HepG2 (cell line): ENCODE data around the gene ETV6. TPM values are rescaled to one million over a fixed set of nuclear protein-coding genes. Genes with fewer than 3 reads are reported as not detected.

Experiments
- ATAC-seq: fragments of 200-7000 bp; cut with Tn5 transposase; 3 replicates; pipeline ENCODE4 v1.9.1; 2020; ENCODE audit warnings: mild to moderate bottlenecking, moderate library complexity
- BruUV-seq: library from RNA; stranded (reverse); fragments of 400-500 nt; replicated peaks from 2 replicates; lab custom pipeline; 2021; lab: Mats Ljungman, UMichigan
- CTCF ChIA-PET: fragments of 300-600 bp; formaldehyde crosslinking; extraction: SDS; loops from one replicate; lab custom pipeline; 2021; ENCODE audit warnings: low total read pairs, inconsistent platforms, low intra/inter-chr PET ratio; lab: Yijun Ruan, JAX
- POLR2A ChIA-PET: fragments of 350-600 bp; sonication (Branson Sonifier 250); formaldehyde crosslinking; loops from one replicate; lab custom pipeline; 2020; ENCODE audit warnings: antibody characterized with exemption, inconsistent platforms; lab: Yijun Ruan, JAX
- DNase-seq: peaks from one replicate; pipeline ENCODE4 v3.0.0-alpha.2; 2015; ENCODE audit warnings: low spot score
- FAIRE-seq: peaks from 3 replicates; lab custom pipeline; 2011; peaks lifted over from hg19 to GRCh38; lab: Jason Lieb, UNC
- H2AFZ ChIP-seq: one replicate; pipeline ENCODE4 v1.6.1; 2011; ENCODE audit warnings: low read length, inconsistent platforms
- H3K27ac ChIP-seq: fragments of 300-600 bp; 3 replicates; pipeline ENCODE4 v1.8.0; 2011; ENCODE audit warnings: mixed run types, mild to moderate bottlenecking, mixed read lengths, low read length, inconsistent platforms; ENCODE audit not compliant: insufficient read depth; ENCODE audit errors: extremely low read length
- H3K27me3 ChIP-seq, 2 experiments: fragments of 200-600 bp in 1 of 2; 2 replicates in 1 of 2; 3 replicates in 1 of 2; pipeline versions ENCODE4 v1.6.0 to v1.8.0; 2011; ENCODE audit warnings: low read length in 2 of 2, mild to moderate bottlenecking in 2 of 2, moderate library complexity in 2 of 2, inconsistent platforms in 1 of 2; ENCODE audit not compliant: insufficient read depth in 2 of 2, control insufficient read depth in 1 of 2
- H3K36me3 ChIP-seq, 2 experiments: fragments of 200-600 bp in 1 of 2; replicated peaks in 1 of 2; 2 replicates in 1 of 2; 3 replicates in 1 of 2; pipeline versions ENCODE4 v1.5.1 to v1.8.0; 2011; ENCODE audit warnings: low read length in 2 of 2, inconsistent platforms in 1 of 2; ENCODE audit not compliant: insufficient read depth in 2 of 2, control insufficient read depth in 1 of 2
- H3K4me1 ChIP-seq: 2 replicates; pipeline ENCODE4 v1.5.1; 2012; ENCODE audit warnings: low read length, inconsistent platforms; ENCODE audit not compliant: insufficient read depth
- H3K4me2 ChIP-seq: 2 replicates; pipeline ENCODE4 v1.6.0; 2011; ENCODE audit warnings: low read depth, low read length, inconsistent platforms
- H3K4me3 ChIP-seq, 3 experiments: fragments of 200-600 bp in 1 of 3; sonication (generic), shearing (Covaris generic) in 1 of 3; replicated peaks in 1 of 3; 2 replicates each; pipeline ENCODE4 v1.5.1; 2011 to 2016; ENCODE audit warnings: low read length in 3 of 3, inconsistent platforms in 2 of 3, low read depth in 2 of 3, mild to moderate bottlenecking in 2 of 3, control low read depth in 1 of 3, mixed read lengths in 1 of 3; ENCODE audit not compliant: insufficient read depth in 1 of 3
- H3K79me2 ChIP-seq: one replicate; pipeline ENCODE4 v1.6.1; 2011; ENCODE audit warnings: low read length, inconsistent platforms; ENCODE audit not compliant: insufficient read depth
- H3K9ac ChIP-seq: 2 replicates; pipeline ENCODE4 v1.6.0; 2011; ENCODE audit warnings: mild to moderate bottlenecking, low read depth, low read length, inconsistent platforms; ENCODE audit not compliant: insufficient read depth
- H3K9me3 ChIP-seq: 2 replicates; pipeline ENCODE4 v1.5.1; 2012; ENCODE audit warnings: mild to moderate bottlenecking, low read length
- H4K20me1 ChIP-seq: 2 replicates; pipeline ENCODE4 v1.6.0; 2011; ENCODE audit warnings: inconsistent platforms, mild to moderate bottlenecking, low read length, moderate library complexity; ENCODE audit not compliant: insufficient read depth
- ARNT ChIP-seq: fragments of 450-650 bp; IDR thresholded peaks from 2 replicates; pipeline ENCODE4 v1.6.1; 2017
- IRF9 ChIP-seq: sonication (generic); formaldehyde crosslinking; IDR thresholded peaks from 2 replicates; pipeline ENCODE4 v1.8.0; 2022; ENCODE audit warnings: missing genetic modification reagents, mild to moderate bottlenecking, borderline replicate concordance
- LCORL ChIP-seq, 2 experiments: fragments of 450-650 bp in 1 of 2; sonication (generic) in 1 of 2; formaldehyde crosslinking in 1 of 2; IDR thresholded peaks; 2 replicates each; pipeline versions ENCODE4 v1.5.0 to v1.6.1; 2017 to 2020; ENCODE audit warnings: antibody characterized with exemption in 1 of 2, missing genetic modification reagents in 1 of 2
- NCOA2 ChIP-seq: sonication (generic); formaldehyde crosslinking; IDR thresholded peaks from 2 replicates; pipeline ENCODE4 v1.8.0; 2022; ENCODE audit warnings: inconsistent platforms
- RAD51 ChIP-seq: fragments of 450-650 bp; IDR thresholded peaks from 2 replicates; pipeline ENCODE4 v1.6.1; 2016; ENCODE audit warnings: borderline replicate concordance
- RNF2 ChIP-seq: fragments of 450-650 bp; conservative IDR thresholded peaks from 2 replicates; pipeline ENCODE4 v1.6.1; 2016; ENCODE audit warnings: low read depth
- STAG1 ChIP-seq: sonication (generic); formaldehyde crosslinking; IDR thresholded peaks from 2 replicates; pipeline ENCODE4 v1.4.0; 2020; ENCODE audit warnings: missing genetic modification reagents
- TAF15 ChIP-seq: fragments of 200-400 bp; formaldehyde crosslinking; IDR thresholded peaks from one replicate; pipeline ENCODE4 v1.6.1; 2018; ENCODE audit warnings: mild to moderate bottlenecking, low read depth, low read length; ENCODE audit not compliant: poor library complexity, severe bottlenecking
- TBL1XR1 ChIP-seq: fragments of 150-350 bp; IDR thresholded peaks from 2 replicates; pipeline ENCODE4 v1.6.1; 2014; ENCODE audit warnings: borderline replicate concordance, low read length; ENCODE audit not compliant: partially characterized antibody
- ZFP36L2 ChIP-seq: sonication (generic); formaldehyde crosslinking; IDR thresholded peaks from 2 replicates; pipeline ENCODE4 v1.4.0; 2020; ENCODE audit warnings: missing genetic modification reagents
- ZNF24 ChIP-seq: fragments of 450-650 bp; IDR thresholded peaks from 2 replicates; pipeline ENCODE4 v1.6.1; 2017; ENCODE audit warnings: antibody characterized with exemption, mild to moderate bottlenecking
- ZNF335 ChIP-seq: sonication (generic); formaldehyde crosslinking; IDR thresholded peaks from 2 replicates; pipeline ENCODE4 v1.4.0; 2020; ENCODE audit warnings: missing genetic modification reagents
- ZNF883 ChIP-seq: sonication (generic); formaldehyde crosslinking; IDR thresholded peaks from 2 replicates; pipeline ENCODE4 v1.5.1; 2020; ENCODE audit warnings: mild to moderate bottlenecking, missing genetic modification reagents; ENCODE audit errors: not compliant biosample characterization
- WGBS: methylation state at CpG from one replicate; pipeline ENCODE4 v1.1.6; 2017; ENCODE audit warnings: low lambda C conversion rate; 5-methylcytosine and 5-hydroxymethylcytosine counted together
- in situ Hi-C: cut with HindIII; loops from 2 replicates; pipeline ENCODE4 v1.10.0; 2017; ENCODE audit warnings: low pct_unique_long_range_greater_than_20kb; ENCODE audit not compliant: extremely low pct_ligation_motif_present
- intact Hi-C: fragments of 100-400 bp; cut with micrococcal nuclease; formaldehyde crosslinking; loops from one replicate; pipeline ENCODE4 v1.10.0; 2022; ENCODE audit not compliant: unreplicated experiment
- polyA plus RNA-seq, 8 experiments: library from polyadenylated mRNA; depleted of rRNA in 3 of 8; stranded (reverse) in 7 of 8; unstranded in 1 of 8; fragments of >200 nt; fragmentation: Illumina TruSeq in 4 of 8; extraction: Trizol in 4 of 8; gene quantifications; 2 replicates each; pipeline versions ENCODE4 v1.2.1 to v1.2.3, GENCODE V29; 2011 to 2016; ENCODE audit warnings: low read depth in 4 of 8, missing spikeins in 1 of 8, mixed read lengths in 1 of 8; ENCODE audit not compliant: insufficient read depth in 1 of 8
- total RNA-seq, 5 experiments: library from RNA; depleted of rRNA; stranded (reverse); fragments of >200 nt; fragmentation: Illumina TruSeq; extraction: Trizol; gene quantifications; 2 replicates each; pipeline ENCODE4 v1.2.3, GENCODE V29; 2016; ENCODE audit warnings: low read depth in 1 of 5
- TF ChIP-seq, protein P1 (sequence below): sonication (generic); formaldehyde crosslinking; IDR thresholded peaks from 2 replicates; pipeline ENCODE4 v1.8.0; 2023; ENCODE audit warnings: mild to moderate bottlenecking, missing genetic modification reagents
- TF ChIP-seq, protein P2 (sequence below): sonication (generic); formaldehyde crosslinking; IDR thresholded peaks from 2 replicates; pipeline ENCODE4 v1.4.0; 2020; ENCODE audit warnings: mild to moderate bottlenecking, missing genetic modification reagents

The ETV6 gene
- total and polyA plus RNA-seq, 2 of the 13 experiments (the other 11 are each of a cell fraction or from before 2014, with no cell fraction given), result 2.2 to 3.0 TPM

GRCh38 chr12:11728154-11728755 lies 78.8 kb downstream of the ETV6 start:
- CTCF ChIA-PET, result no interaction called here
- ATAC-seq, result no peak
- no peak for FAIRE-seq
- H3K79me2 ChIP-seq, result no peaks in the 10 kb centered on the region
- H3K27ac ChIP-seq, result no peak overlapping the region
- in situ Hi-C loops (no loop called here), intact Hi-C loops (no loop called here)
- no peak overlapping the region for H3K4me3 ChIP-seq
- no peak overlapping the region for H2AFZ ChIP-seq
- no peaks in the 10 kb centered on the region for H3K36me3 ChIP-seq
- DNase-seq, result no peak
- H3K4me2 ChIP-seq, result no peak overlapping the region
- TF ChIP-seq ARNT (no peak), STAG1 (CRISPR knock-in tag) (no peak), ZNF883 (CRISPR knock-in tag) (no peak), ZFP36L2 (CRISPR knock-in tag) (no peak)
- no peaks in the 10 kb centered on the region for H3K27me3 ChIP-seq
- no peaks in the 10 kb centered on the region for H3K9me3 ChIP-seq
- no TSS peak for BruUV-seq
- POLR2A ChIA-PET, result no interaction called here
- peaks cover 22% of the 10 kb centered on the region for H3K4me1 ChIP-seq
- no peak overlapping the region for H3K9ac ChIP-seq
- H4K20me1 ChIP-seq, result no peaks in the 10 kb centered on the region
- WGBS, result 91% methylated on average over 10 of the region's 10 CpGs

GRCh38 chr12:11729008-11729407 lies 79.5 kb downstream of the ETV6 start:
- 79% methylated on average over 2 of the region's 4 CpGs for WGBS
- Histone ChIP-seq H3K79me2 (no peaks in the 10 kb centered on the region), H2AFZ (no peak overlapping the region), H4K20me1 (no peaks in the 10 kb centered on the region), H3K4me2 (no peak overlapping the region), H3K27ac (no peak overlapping the region), H3K9ac (no peak overlapping the region), H3K4me3 (no peak overlapping the region), H3K36me3 (no peaks in the 10 kb centered on the region), H3K27me3 (no peaks in the 10 kb centered on the region), H3K9me3 (no peaks in the 10 kb centered on the region), H3K4me1 (peaks cover 22% of the 10 kb centered on the region)
- TF ChIP-seq TAF15 (no peak), IRF9 (no peak), TBL1XR1 (no peak), RNF2 (no peak), NCOA2 (CRISPR knock-in tag) (no peak), ZNF335 (CRISPR knock-in tag) (no peak), RAD51 (no peak), ZNF24 (no peak), LCORL (IDR thresholded peaks at IDR 0.05) (no peak), LCORL (CRISPR knock-in tag; IDR thresholded peaks at IDR 0.05) (no peak)
- TF ChIP-seq, protein P1, sequence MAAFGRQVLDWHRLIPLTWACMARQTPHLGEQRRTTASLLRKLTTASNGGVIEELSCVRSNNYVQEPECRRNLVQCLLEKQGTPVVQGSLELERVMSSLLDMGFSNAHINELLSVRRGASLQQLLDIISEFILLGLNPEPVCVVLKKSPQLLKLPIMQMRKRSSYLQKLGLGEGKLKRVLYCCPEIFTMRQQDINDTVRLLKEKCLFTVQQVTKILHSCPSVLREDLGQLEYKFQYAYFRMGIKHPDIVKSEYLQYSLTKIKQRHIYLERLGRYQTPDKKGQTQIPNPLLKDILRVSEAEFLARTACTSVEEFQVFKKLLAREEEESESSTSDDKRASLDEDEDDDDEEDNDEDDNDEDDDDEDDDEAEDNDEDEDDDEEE (CRISPR knock-in tag), result no peak
- TF ChIP-seq, protein P2, sequence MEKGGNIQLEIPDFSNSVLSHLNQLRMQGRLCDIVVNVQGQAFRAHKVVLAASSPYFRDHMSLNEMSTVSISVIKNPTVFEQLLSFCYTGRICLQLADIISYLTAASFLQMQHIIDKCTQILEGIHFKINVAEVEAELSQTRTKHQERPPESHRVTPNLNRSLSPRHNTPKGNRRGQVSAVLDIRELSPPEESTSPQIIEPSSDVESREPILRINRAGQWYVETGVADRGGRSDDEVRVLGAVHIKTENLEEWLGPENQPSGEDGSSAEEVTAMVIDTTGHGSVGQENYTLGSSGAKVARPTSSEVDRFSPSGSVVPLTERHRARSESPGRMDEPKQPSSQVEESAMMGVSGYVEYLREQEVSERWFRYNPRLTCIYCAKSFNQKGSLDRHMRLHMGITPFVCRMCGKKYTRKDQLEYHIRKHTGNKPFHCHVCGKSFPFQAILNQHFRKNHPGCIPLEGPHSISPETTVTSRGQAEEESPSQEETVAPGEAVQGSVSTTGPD (CRISPR knock-in tag), result no peak
- DNase-seq, result no peak
- ChIA-PET CTCF (no interaction called here), POLR2A (no interaction called here)
- intact Hi-C loops (no loop called here), in situ Hi-C loops (no loop called here)
- no peak for ATAC-seq
- no TSS peak for BruUV-seq
- FAIRE-seq, result no peak
